HT-29 (cell line): ENCODE measurements around the gene AIFM3. TPM values are rescaled to one million over a fixed set of nuclear protein-coding genes. Genes with fewer than 3 reads are reported as not detected.
"Not testable (repeated sequence)": the region's sequence is repeated elsewhere in the genome, so short reads cannot be mapped to it uniquely, and the experiment has no call there.

Source experiments
- DNase-seq: peaks from one replicate; pipeline ENCODE4 v3.0.0-alpha.2; 2015; ENCODE audit warnings: low spot score
- total RNA-seq: library from RNA; depleted of rRNA; stranded (reverse); fragments of >200 nt; shearing (Covaris generic); gene quantifications from 2 replicates; pipeline ENCODE4 v1.2.3, GENCODE V29; 2014

The AIFM3 gene
- total RNA-seq, 1 experiment from 2014 or later: 41.7 TPM

GRCh38 chr22:20957683-20958431 lies 9.2 kb upstream of the AIFM3 start:
- peak; percentile 97 for DNase-seq

DNA sequence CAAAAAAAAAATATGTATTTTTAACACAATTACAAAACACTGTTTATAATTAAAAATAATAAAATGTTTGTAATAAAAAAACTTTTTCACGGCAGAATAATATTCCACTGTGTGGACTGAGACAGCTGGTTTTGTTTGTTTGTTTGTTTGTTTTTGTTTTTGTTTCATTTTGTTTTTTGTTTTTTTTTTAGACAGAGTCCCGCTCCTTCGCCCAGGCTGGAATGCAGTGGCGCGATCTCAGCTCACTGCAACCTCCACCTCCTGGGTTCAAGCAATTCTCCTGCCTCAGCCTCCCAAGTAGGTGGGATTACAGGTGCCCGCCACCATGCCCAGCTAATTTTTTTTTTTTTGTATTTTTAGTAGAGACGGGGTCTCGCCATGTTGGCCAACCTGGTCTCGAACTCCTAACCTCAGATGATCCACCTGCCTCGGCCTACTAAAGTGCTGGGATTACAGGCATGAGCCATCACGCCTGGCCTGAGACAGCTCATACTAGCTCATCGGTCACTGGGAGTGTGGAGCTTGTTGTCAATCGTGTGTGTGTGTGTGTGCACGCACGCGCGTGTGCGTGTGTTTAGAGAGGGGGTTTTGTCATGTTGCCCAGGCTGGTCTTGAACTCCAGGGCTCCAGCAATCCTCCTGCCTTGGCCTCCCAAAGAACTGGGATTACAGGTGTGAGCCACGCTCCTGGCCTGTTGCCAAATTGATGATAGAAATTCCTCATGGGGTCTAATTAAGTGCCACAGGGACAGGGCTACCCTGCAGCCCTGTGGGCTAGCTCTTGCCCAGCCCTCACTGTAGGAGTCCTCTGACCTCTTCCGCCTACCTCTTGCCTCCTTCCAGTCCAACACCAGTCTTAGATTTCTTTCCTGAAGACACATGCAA lies 7.2 kb upstream of the AIFM3 start:
- no peak for DNase-seq

- no peak for DNase-seq
These were observed 6.4 kb upstream of the AIFM3 start for GRCh38 chr22:20960609-20961008.

GRCh38 chr22:20962491-20962945 lies 4.5 kb upstream of the AIFM3 start:
- DNase-seq: no peak

DNA sequence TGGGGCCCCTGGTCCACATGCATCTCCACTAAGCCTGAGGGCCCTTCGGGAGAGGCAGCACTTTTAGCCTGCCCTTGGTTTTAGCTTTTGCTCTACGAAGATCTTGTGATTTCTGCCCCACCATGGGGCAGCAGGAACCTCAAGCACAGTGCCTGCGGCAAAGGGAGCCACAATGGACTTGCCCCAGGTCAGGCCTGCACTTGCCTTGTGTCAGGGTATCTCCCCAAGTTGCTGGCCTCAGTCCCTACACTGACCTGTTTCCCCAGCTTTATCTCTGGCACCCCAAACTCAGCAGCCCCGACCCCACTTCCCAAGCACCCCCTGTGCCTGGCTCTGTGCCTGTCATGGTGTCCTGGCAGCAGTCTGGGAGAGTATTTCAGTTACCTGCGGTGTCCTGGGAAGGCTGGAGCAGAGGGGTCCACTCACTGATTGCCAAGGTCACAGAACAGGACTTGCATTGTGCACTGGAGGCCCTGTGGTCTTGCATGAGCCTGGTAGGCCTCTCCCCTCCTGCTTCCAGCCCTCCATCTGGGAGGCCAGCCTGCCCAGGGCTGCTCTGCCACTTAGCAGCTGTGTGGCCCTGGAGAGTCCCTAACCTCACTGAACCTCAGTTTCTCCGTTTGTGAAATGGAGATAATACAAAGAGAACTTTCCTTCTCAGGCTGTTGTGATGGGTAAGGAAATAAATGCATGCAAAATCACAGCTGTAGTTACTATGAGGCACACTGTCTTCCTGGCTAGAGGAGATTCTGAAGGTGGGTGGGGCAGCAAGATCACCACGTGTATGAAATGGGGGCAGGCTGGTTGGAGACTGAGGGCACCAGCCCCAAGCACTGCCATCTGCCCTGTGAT lies 3.6 kb upstream of the AIFM3 start:
- DNase-seq: no peak

- DNase-seq: no peak
These were observed 2.8 kb upstream of the AIFM3 start for GRCh38 chr22:20964090-20964798.

DNA sequence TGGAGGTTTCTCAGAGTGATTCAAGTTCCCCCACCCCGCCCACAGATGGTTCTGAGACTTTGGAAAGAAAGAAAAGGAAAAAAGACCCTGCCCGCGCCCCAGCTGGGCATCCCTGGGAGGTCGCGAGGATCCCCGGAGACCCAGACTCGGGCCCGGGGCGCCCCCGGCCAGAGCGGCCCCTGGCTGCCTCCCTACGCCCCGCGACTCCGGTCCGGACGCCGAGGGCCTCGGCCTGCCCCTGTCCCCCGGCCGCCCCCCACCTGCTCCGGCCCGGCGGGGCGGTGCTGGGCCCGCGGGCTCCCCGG lies 2.3 kb upstream of the AIFM3 start:
- DNase-seq: no peak

GRCh38 chr22:20965104-20965887 lies 1.8 kb upstream of the AIFM3 start:
- DNase-seq: no peak

- no peak for DNase-seq
These were observed 883 bp upstream of the AIFM3 start for GRCh38 chr22:20965888-20966855.

DNA sequence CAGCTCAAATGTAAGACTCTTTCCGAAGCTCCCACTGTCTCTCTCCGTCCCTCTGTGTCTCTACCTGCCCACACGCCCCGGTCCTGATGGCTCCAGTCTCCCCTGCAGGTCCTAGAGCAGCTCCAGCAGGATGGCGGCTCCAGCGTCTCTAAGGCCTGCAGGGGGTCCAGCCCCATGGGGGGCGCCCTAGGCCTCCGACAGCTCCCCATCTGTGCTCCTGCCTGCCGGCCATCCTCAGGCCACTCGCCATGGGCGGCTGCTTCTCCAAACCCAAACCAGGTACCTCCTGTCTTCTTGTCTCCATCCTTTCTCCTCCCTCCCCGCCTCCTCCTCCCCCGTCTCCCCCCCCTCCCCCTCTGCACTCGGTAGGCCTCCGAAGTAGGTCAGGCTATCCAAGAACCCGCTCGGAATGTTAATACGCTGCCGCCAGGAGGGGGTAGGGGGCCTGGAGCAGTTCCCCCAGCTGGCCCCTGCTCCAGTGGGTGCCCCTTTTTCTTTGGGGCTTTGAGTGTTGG lies 699 bp downstream of the AIFM3 start:
- DNase-seq: no peak

DNA sequence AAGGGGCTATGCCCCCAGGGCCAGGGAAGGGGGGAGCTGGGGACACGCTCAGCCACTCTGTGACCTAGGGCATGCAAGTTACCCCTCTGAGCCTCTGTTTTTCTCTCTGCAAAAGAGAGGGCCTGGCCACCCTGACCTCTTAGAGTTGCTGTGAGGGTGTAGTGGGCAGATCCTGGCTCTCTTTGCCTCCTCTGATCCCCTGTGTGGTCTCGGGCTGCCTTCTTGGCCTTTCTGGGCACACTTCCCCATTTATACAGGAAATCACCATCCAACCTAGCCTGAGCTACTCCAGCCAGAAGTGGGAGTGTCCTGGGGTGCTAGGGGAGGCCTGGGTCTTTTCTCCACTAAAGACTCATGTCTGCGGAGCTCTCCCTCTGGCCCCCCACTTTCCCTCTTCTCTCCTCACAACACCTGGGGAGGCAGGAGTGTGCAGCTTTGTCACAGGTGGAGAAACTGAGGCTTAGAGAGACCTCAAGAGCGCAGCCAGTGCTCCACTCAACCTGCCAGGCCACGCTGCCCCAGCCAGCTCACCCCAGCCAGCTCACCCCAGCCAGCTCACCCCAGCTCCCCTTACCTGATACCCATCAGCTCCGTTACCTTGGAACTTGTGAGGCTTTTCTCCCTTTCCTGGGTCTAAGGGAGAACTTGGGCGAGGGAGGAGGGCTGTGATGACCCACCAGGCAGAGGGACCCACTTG lies 1.4 kb downstream of the AIFM3 start:
- DNase-seq: no peak

- DNase-seq: no peak
These were observed 4.0 kb downstream of the AIFM3 start for GRCh38 chr22:20970939-20971657.

DNA sequence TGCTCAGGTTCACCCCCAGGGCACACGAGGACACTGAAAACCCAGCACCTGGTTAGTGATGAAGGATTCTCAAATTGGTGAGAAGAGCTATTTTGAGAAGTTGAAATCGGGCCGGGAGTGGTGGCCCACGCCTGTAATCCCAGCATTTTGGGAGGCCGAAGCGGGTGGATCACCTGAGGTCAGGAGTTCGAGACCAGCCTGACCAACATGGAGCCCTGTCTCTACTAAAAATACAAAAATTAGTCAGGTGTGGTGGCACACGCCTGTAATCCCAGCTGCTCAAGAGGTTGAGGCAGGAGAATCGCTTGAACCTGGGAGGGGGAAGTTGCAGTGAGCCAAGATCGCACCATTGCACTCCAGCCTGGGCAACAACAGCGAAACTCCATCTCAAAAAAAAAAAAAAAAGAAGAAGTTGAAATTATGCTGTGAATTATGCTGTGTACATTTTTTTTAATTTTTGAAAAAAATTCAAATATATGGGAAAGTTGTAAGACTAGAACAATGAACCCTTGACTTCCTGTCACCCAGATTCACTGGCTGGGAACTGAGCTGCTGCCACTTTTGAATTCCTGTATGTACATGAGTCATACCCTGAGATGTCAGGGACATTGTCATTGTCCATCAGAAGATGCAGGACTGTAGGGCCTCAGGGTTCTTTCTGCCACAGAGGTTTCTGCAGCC lies 5.1 kb downstream of the AIFM3 start:
- DNase-seq: not testable (repeated sequence)

DNA sequence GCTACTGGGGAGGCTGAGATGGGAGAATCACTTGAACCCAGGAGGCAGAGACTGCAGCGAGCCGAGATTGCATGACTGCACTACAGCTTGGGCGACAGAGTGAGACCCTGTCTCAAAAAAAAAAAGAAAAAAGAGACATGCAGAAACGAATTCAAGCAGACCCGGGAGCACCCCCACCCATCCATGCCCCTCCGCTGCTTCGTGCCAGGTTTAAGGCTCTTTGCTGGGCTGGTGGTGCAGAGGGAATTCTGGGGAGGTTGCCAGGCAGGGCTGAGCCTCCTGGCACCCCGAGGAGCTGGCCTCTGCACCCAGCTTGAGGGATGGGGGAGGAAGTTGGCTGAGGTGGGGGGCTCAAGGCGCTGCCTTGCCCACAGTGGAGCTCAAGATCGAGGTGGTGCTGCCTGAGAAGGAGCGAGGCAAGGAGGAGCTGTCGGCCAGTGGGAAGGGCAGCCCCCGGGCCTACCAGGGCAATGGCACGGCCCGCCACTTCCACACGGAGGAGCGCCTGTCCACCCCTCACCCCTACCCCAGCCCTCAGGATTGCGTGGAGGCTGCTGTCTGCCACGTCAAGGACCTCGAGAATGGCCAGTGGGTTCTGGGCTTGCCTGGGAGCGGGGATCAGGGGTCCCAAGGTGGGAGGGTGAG lies 6.0 kb downstream of the AIFM3 start:
- no peak for DNase-seq

GRCh38 chr22:20973634-20974286 lies 6.7 kb downstream of the AIFM3 start:
- no peak for DNase-seq

DNA sequence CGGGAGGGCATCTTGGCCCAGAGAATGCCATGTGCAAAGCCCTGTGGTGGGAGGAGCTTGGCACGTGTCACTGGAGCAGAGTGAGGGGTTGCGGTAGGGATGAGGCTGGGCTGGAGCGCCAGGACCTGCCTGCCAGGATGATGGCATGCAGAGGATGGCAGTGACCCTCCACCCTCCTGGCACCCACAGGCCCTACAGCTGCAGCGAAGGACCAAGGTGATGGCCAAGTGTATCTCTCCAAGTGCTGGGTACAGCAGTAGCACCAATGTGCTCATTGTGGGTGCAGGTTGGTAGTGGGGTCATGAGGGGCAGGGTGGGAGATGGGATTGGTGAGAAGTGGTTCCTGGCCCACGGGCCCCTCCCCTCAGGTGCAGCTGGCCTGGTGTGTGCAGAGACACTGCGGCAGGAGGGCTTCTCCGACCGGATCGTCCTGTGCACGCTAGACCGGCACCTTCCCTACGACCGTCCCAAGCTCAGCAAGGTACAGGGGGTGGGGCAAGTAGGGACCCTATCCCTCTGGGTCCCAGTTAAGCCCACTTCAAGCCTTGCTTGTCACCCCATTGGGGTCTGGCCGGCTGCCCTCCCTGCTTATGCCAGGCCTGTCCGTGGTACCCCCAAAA lies 7.4 kb downstream of the AIFM3 start:
- DNase-seq: no peak
